ENCODE measurements around the gene SLC22A15. TPM values are rescaled to one million over a fixed set of nuclear protein-coding genes. Genes with fewer than 3 reads are reported as not detected.

SLC22A15 gene
- 4.9 and 5.0 TPM in 2 replicates for total RNA-seq

GRCh38 chr1:115976062-115976920 lies at the start of gene SLC22A15:
TSS of gene SLC22A15 (plus strand) at chr1:115976513. CDS start at chr1:115976628, 115 bp downstream.

GRCh38 chr1:116110567-116111523 lies 134.5 kb downstream of the SLC22A15 start, which contains the start of gene MAB21L3:
TSS of gene MAB21L3 (plus strand) at chr1:116111399. CDS start at chr1:116112616, 1,217 bp downstream.

Other genes starting within 250 kb of the SLC22A15 start
- 0.33 TPM in 1 of 2 replicates, not detected in the other for gene CASQ2, start 207.8 kb upstream of the SLC22A15 start, total RNA-seq
- not detected in 2 replicates for gene NHLH2, start 135.4 kb upstream of the SLC22A15 start, total RNA-seq
- 0.03 and 0.07 TPM in 2 replicates for gene MAB21L3, start 134.9 kb downstream of the SLC22A15 start, total RNA-seq

All from smooth muscle cell of the pulmonary artery (primary cell).